Lower leg skin (tissue), 3 donors: Measurements from ENCODE around the gene ANO6.

Experiments
- CTCF ChIP-seq, 3 donors: fragments of 450-650 bp; IDR thresholded peaks; one replicate each; pipeline ENCODE4 v1.5.1; 2016; ENCODE audit warnings: antibody characterized with exemption in 3 of 3, mild to moderate bottlenecking in 3 of 3, moderate library complexity in 2 of 3
- POLR2A ChIP-seq, 2 donors: fragments of 450-650 bp; IDR thresholded peaks; one replicate each; pipeline ENCODE4 v1.6.1; 2016 to 2017; ENCODE audit warnings: antibody characterized with exemption in 2 of 2, mild to moderate bottlenecking in 1 of 2, moderate library complexity in 1 of 2

GRCh38 chr12:45270951-45271350 is 55.1 kb downstream of the ANO6 start:
- TF ChIP-seq POLR2A (IDR thresholded peaks at IDR 0.05) = no peak
- TF ChIP-seq CTCF (IDR thresholded peaks at IDR 0.05) = no peak
